Left colon (tissue), 2 donors: Measurements from ENCODE around the gene MPV17L2. TPM values are rescaled to one million over a fixed set of nuclear protein-coding genes. Genes with fewer than 3 reads are reported as not detected.

Experiments
- ATAC-seq: fragments of 200-7000 bp; cut with Tn5 transposase; one replicate; pipeline ENCODE4 v1.9.1; 2020; ENCODE audit warnings: mild to moderate bottlenecking, moderate library complexity
- DNase-seq, 2 donors: peaks; one replicate each; pipeline ENCODE4 v3.0.0-alpha.2; 2020
- intact Hi-C, 2 donors: fragments of 100-400 bp; cut with DNase I in 1 of 2; cut with micrococcal nuclease in 1 of 2; formaldehyde crosslinking; loops; one replicate each; pipeline versions ENCODE4 v1.11.2 to v1.14.0; 2022; cut with DNase I, micrococcal nuclease
- long read RNA-seq: library from polyadenylated mRNA; unstranded; transcript quantifications from one replicate; pipeline ENCODE4 v2.0.0, GENCODE V29; 2021
- total RNA-seq, 2 donors: library from RNA; stranded (reverse); fragmentation: NEBNext Ultra II Directional; extraction: Animal tissue kit (Norgen Biotek cat#: 25700); gene quantifications; one replicate each; pipeline ENCODE4 v1.2.1, GENCODE V29; 2021
- donor health status: DM: no; HTN: no; CAD: no.
- donor health status: DM: yes; HTN: yes; CAD: no.

MPV17L2 gene
- total RNA-seq, result 10 to 100 TPM in 1 of 2 donors, 1 to 10 TPM in 1; 9.9 to 15.4 TPM
- long read RNA-seq, transcript MPV17L2-204 (5 exons, 1,408 nt), result major isoform, 27 of 31 reads
- long read RNA-seq, partial matches to known transcripts, result 1 of 31 reads
- long read RNA-seq, other reads (novel, unspliced or antisense), result 1 of 31 reads

DNA sequence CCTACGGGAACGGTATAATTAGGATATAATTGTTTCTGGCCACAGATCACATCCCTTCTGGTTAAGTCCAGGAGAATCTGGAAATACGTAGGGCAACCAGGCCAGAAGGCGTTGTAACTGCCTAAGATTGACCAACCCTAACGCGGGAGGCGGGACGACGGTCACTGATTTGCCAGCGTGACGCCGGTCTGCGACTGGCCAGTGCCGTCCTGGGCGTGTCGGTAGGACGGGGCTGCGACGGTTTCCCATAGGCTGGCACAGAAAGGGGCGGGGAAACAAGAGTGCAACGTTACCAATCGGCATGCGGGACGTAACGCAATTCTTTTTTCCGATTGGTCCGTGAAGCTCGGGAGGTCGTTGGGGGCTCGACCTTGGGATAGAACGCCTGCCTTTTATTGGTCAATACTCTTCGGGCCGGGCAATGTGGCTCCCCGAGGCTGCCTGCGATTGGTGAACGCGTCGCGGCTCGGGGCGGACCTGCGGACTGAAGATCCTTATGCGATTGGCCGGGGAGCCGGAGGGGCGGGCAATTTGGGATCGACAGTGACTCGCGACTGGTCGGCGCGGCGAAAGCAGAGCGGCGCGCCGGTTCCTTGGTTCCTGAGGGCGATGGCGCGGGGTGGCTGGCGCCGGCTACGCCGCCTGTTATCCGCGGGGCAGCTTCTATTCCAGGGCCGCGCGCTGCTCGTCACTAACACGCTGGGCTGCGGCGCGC, at the start of gene MPV17L2:
Gene MPV17L2, plus strand, starts transcription at position 546 of the 715 bp plus-strand sequence. Its CDS starts 64 bp downstream, at position 610.
- ATAC-seq, result peak; percentile 84
- intact Hi-C loops, result no loop called here
- DNase-seq, result peak; percentile 99 to 100

DNA sequence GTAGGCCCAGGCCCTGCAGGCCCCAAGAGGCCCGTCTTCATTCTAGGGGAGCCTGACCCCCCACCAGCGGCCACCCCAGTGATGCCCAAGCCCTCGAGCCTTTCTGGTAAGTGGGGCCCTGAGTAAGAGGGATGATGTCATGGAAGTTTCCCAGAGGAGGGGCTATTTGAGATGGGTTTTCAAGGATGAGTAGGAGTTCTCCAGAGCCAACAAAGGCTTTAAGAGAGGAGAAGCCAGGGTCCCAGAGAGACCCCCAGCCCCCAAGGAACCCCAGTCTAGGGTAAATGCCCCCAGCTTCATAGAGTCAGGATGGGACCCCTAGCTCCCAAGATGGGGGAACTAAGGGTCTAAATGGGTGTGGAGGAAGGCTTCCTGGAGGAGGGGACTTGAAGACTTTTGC, 49.1 kb upstream of the MPV17L2 start:
- intact Hi-C loops, result no loop called here
- DNase-seq, result no peak
- no peak for ATAC-seq

DNA sequence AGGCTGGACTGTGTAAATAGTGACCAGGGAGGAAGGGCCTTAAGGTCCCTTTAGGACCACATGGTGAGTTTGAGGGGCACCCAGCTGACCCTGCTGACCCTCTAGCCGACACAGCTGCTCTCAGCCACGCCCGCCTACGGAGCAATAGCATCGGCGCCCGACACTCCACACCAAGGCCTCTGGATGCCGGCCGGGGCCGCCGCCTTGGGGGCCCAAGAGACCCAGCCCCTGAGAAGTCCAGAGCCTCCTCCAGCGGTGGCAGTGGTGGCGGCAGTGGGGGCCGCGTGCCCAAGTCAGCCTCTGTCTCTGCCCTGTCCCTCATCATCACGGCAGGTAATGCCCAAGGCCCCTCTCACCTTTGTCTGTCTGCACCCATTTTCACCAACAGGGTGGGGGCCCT, 48.7 kb upstream of the MPV17L2 start:
- DNase-seq (no peak), ATAC-seq (no peak)
- intact Hi-C loops, result no loop called here

DNA sequence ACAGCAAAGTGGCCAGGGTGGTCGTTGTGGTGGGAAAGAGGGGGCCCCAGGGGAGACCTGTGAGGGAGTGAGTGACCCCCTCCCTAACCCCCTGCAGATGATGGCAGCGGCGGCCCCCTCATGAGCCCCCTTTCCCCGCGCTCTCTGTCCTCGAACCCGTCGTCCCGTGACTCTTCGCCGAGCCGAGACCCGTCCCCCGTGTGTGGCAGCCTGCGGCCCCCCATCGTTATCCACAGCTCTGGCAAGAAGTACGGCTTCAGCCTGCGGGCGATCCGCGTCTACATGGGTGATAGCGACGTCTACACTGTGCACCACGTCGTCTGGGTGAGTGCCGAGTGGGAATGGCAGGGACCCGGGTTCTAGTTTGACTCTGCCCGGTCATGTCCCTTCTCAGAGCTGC, 48.1 kb upstream of the MPV17L2 start:
- DNase-seq (no peak), ATAC-seq (no peak)
- intact Hi-C loops, result no loop called here

DNA sequence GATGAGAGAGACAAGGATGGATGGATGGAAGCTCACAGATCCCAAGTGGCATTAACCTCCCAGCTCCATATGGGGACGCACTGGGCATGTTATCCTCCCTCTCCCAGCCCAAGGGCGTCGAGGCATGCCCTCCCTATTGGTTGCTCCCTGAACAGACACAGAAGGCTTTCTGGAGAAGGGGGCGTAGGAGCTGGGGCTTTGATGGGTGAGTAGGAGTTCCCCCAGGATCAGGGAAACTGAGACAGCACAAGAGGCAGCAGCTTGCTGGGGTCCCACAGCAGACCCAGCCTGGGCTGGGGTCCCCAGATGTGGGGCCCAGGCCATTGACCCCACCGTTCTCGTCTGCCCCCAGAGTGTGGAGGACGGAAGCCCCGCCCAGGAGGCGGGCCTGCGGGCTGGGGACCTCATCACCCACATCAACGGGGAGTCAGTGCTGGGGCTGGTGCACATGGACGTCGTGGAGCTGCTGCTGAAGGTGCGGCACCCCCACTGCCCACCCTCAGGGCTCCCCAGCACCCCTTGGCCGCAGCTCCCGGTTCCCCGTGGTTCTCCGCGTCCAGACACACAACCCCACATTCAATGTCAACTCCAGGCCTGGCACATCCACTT, 47.5 kb upstream of the MPV17L2 start:
- intact Hi-C loops, result no loop called here
- no peak for DNase-seq
- ATAC-seq, result no peak

DNA sequence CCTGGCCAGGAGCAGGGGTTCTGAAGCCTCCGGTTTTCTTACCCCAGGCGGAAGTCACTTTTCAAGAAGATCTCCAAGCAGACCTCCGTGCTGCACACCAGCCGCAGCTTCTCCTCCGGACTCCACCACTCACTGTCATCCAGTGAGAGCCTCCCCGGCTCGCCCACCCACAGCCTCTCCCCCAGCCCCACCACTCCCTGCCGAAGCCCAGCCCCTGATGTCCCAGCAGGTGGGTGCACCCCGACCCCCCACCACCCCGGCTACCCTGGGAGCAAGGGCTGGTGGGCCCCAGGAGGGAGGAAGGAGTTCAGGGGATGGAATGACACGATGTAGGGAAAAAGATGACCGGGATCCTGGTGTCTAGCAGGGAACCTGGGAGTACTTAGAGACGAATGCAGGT, 45.6 kb upstream of the MPV17L2 start:
- ATAC-seq, result no peak
- intact Hi-C loops, result no loop called here
- DNase-seq, result no peak

DNA sequence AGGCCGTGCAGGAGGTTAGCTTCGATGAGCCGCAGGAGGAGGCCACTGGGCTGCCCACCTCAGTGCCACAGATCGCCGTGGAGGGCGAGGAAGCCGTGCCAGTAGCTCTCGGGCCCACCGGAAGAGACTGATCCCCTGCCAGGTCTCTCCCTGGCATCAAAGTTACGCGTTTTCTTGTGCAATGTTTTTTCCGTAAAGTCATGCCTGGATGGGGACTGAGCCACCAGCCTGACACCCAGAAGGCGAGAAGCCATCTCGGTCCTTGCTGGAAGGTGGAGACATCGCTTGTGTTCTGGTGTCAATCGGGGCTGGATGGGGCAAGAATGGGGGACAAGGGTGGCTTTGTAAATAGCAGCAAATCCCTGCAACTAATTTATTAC, 43.4 kb upstream of the MPV17L2 start:
- DNase-seq (no peak), ATAC-seq (no peak)
- intact Hi-C loops, result no loop called here

DNA sequence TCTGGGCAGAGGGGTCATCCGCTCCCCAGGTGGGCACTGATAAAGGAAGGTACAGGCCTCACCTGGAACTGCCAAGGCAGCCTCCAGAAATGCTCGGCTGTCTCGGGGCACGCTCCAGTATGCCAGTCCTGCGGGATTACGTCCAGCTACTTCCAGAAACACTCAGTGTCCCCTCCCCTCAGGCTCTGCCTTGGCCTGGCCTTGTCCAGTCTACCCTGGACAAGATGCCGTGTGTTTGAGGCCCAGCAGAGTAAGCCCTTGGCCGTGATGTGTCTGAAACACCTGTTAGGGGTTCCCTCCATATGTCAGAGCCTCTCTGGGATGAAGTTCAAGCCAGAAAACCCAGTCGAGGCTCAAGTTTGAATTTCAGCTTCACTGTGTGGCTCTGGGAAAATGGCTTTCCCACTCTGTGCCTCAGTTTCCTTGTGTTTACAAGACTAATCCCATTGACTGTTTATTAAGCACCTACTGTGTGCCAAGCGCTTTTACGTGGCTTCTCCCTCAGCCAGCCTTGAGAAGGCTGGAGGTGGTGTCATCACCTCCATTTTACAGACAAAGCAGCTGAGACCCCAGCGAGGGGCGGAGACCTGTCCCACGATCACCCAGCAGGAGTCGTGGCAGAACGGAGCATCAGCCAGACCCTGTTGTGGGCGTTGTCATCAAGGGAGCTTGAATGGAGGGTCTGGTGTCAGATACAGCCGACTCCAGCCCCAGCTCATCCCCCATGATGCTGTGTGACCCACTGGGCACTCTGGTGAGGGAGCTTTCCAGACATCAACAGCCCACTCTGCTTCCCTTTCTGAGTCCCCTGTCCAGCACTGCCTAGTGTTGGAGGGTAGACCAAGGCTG, 42.0 kb upstream of the MPV17L2 start:
- intact Hi-C loops, result no loop called here

DNA sequence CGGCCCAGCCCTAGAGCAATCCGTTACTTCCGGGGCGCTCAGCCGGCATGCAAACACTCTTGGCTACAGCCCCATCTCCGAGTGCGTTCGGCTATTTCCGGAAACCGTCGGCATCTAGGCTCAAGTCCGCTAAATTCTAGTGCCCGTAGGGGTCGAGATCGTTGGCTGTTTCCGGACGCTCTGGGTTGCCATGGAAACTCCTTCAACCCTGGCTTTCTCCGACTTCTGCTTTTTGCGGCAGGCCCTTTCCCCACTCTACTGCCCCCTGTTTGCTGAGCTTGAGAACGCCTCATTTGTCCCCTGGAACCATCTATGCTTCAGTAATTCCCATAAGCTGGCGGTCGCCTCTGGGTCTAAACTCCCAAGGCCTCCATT, 40.6 kb upstream of the MPV17L2 start:
- intact Hi-C loops, result no loop called here
- ATAC-seq (peak; percentile 65), DNase-seq (peak; percentile 97 to 99)

More for the DNA sequence above, 42.0 kb upstream of the MPV17L2 start:
- DNase-seq (no peak), ATAC-seq (no peak)

DNA sequence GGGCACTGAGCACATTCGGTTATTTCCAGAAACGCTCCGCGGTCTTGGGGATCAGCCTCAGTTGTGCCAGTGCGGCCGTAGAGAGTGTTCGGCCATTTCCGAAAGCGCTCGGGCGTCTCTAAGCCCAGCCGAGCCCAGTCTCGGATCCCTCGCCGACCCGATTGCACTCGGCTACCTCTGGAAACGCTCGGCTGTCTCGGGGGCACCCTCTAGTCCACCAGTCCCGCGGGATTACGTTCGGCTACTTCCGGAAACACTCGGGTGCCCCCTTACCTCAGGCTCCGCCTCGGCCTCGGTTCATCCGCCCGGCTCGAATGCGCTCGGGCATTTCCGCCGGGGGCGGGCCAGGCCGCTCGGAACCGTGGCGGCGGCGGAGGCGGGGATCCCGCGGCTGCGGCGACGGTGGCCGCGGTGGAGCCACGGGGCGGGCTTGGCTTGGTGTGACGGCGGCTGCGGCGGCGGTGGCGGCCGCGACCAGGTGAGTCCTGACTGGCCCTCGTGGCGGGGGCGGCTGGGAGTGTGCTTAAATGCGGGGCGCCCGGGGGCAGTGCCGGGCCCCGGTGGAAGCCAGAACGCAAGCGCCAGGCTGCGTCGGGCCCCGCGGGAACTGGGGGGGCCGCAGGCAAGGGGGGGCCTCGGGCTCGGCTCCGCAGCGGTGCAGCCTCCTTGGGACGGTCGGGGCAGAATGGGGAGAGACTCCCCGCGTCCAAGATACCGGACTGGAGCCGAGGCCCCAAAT, 40.0 kb upstream of the MPV17L2 start, which contains the start of gene PIK3R2:
Gene PIK3R2, plus strand, starts transcription at position 347 of the 739 bp plus-strand sequence. CDS start 2,717 bp downstream, outside the sequence.
- ATAC-seq (peak; percentile 73), DNase-seq (peak; percentile 99 to 100)
- intact Hi-C loops, result no loop called here

DNA sequence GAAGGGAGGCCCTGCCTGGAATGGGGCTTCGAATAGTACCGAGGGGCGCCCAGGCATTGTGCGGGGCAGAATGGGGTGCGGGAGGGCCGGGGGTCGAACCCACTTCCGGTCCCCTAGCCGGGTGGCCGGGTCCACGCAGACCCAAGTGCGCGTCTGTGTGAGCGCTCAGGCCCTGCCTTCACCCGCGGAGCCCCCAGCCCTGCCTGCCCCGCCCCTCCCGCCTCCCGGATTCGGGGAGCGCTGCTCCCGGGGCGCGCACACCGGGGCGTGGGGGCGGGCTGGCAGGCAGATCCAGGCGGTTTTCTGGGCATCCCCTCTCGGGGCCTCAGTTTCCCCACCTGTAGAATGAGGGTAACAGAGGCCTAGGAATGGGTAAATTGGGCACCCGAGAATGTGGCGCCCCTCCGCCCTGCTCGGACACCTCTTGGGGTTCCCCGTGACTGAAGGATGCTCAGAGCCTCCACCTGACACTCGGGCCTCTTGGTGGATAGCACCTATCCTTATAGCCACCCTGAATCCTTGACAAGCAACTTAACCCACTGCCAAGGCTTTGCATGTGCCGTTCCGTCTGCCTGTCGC, 39.4 kb upstream of the MPV17L2 start:
- ATAC-seq, result no peak
- intact Hi-C loops, result no loop called here
- DNase-seq, result peak; percentile 58 to 63

DNA sequence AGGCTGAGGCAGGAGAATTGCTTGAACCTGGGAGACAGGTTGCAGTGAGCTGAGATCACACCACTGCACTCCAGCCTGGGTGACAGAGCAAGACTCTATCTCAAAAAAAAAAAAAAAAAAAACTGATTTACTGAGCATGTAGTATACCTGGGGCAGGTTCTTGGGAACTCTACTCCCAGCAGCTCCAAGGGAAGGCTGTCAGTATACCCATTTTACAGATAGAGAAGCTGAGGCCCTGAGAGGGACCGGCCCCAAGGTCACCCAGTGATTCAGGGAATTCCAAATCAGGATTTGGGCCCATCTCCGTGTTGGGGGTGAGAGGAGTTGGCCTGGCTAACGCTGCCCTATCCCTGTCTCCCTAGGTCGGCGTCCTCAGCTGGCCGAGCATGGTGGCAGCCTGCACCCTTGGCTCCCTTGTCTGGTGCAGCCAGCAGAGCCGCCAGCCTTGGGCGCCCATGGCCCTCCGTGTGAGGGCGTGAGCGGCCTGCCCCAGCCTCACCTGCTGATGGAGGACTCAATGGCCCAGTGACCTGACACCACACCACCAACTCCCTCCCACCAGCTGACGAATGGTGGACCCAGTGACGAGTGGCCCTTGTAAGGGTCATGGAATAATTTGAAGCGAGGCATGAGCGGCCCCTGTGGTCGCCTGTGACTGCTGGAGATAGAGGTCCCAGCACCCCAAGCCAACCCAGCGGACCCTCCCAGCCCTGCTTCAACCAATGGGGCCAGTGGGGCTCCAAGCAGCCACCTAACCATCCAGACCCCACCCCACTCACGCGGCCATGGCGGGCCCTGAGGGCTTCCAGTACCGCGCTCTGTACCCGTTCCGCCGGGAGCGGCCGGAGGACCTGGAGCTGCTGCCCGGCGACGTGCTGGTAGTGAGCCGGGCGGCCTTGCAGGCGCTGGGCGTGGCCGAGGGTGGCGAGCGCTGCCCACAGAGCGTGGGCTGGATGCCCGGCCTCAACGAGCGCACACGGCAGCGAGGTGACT, 37.6 kb upstream of the MPV17L2 start:
- DNase-seq (peak in 1 of 2 donors; percentile 70), ATAC-seq (peak; percentile 21)
- intact Hi-C loops, result no loop called here

DNA sequence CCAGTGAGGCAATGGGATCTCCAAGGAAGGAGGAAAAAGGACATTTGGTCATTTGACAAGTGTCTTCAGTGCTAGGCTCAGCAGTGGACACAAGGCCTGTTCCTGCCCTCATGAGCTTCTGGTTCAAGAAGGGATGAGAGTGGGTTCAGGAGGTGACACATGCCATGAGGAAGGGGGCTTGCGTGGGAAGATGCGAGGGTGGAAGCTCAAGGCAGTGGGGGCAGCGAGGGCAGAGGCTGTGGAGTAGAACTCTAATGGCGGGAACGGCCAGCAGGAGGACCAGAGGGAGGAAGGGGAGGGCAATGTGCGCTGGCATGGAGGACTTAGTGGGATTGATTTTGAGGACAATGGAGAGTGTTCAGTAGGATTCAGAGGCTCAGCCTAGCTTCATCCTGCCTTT, 36.8 kb upstream of the MPV17L2 start:
- ATAC-seq (no peak), DNase-seq (no peak)
- intact Hi-C loops, result no loop called here

DNA sequence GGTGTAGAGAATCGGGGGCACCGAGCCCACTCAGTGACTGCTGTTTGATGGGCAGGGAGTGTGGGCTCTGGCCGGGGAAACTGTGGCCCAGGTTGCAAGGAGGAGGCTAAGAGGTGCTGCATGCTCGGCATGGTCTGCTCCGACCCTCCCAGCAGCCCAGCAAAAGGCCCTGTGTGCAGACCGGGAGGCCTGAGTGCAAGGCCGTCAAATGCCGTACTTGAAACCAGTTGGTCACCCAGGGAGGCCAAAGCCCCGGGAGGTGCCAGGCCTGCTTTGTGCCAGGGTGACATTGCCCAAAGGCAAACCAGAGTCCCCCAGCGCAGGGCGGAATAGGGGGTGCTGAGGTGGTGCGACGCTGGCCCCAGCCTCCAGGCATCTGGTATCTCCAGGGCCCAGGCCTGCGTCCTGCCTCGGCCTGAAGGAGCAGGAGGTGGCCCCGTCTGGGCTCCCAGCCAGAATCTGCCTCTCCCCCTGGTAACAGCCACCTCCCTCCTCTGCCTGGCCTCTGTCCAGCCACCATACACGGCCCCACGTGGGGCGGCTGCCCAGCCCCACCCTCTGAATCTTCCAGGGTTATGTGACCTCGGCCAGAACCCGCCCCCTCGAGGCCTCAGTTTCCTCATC, 36.1 kb upstream of the MPV17L2 start:
- DNase-seq, result peak; percentile 95 to 97
- intact Hi-C loops, result no loop called here
- ATAC-seq, result peak; percentile 55

DNA sequence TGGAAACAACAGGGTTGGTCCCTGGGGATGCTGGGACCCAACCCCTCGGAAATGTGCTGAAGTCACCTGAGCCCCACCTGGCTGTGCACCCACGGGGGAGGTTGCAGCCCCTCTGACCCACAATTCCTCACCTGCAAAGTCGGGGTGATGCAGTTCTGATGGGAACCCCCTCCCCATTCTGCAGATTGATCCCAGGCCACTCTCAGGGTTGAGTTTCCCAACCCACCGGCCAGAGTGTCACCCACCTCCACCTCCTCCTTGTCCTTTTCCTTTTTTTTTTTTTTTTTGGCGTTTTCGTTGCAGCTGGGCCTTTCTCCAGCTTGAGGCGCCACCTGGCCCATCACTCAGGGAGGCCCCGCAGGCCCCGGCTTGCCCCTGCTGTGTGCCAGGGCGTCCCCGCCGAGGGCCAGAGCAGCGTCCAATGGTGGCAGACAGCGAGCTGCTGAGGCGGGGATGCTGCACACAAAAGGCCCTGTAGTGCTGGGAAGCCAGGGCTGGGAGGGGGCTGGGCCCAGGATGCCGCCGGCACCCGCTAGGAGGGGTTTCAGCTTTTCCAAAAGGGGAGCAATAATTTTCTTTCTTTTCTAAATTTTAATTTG, 35.5 kb upstream of the MPV17L2 start:
- intact Hi-C loops, result no loop called here
- DNase-seq, result no peak
- ATAC-seq, result no peak

DNA sequence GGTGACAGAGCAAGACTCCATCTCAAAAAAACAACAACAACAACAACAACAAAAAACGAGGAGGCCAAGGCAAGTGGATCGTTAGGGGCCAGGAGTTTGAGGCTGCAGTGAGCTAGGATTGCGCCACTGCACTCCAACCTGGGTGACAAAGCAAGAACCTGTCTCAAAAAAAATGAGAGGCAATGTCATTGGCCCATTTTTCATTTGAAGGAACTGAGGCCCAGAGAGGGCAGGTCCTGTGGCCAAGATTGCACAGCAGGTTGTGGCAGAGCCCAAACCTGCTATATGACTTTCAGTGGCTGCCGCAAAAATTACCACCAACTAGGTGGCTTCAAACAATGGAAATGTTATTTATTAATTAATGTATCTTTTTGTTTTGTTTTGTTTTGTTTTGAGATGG, 34.6 kb upstream of the MPV17L2 start:
- ATAC-seq, result no peak
- DNase-seq, result no peak
- intact Hi-C loops, result no loop called here
